Body of pancreas (tissue), 4 donors: ENCODE data around the gene THSD4. TPM values are rescaled to one million over a fixed set of nuclear protein-coding genes. Genes with fewer than 3 reads are reported as not detected.

Experiments used
- ATAC-seq: fragments of 150-250 bp; one replicate; pipeline ENCODE4 v1.9.1; 2016
- DNase-seq, 4 donors: peaks; one replicate each; pipeline ENCODE4 v3.0.0-alpha.2; 2019
- H3K27ac ChIP-seq, 4 donors: fragments of 200-600 bp; sonication (generic); 1 replicate in 3 of 4; 2 replicates in 1 of 4; pipeline versions ENCODE4 v1.5.1 to v1.6.1; 2016 to 2019; ENCODE audit warnings: mild to moderate bottlenecking in 1 of 4, mixed read lengths in 1 of 4, moderate library complexity in 1 of 4
- H3K27me3 ChIP-seq, 2 donors: fragments of 200-600 bp; sonication (generic); one replicate each; pipeline ENCODE4 v1.6.0; 2016; ENCODE audit warnings: mild to moderate bottlenecking in 1 of 2
- H3K36me3 ChIP-seq, 2 donors: fragments of 200-600 bp; sonication (generic); replicated peaks in 1 of 2; 2 replicates each; pipeline ENCODE4 v1.5.1; 2016; ENCODE audit warnings: low read depth in 2 of 2; ENCODE audit not compliant: insufficient read depth in 1 of 2
- H3K4me1 ChIP-seq: fragments of 200-600 bp; sonication (generic); one replicate; pipeline ENCODE4 v1.6.0; 2016
- H3K4me3 ChIP-seq, 2 donors: fragments of 200-600 bp; sonication (generic); 1 replicate in 1 of 2; 2 replicates in 1 of 2; pipeline ENCODE4 v1.5.1; 2016 to 2019
- H3K9me3 ChIP-seq, 3 donors: fragments of 200-600 bp; sonication (generic); 1 replicate in 2 of 3; 2 replicates in 1 of 3; pipeline ENCODE4 v1.5.1; 2016
- CTCF ChIP-seq, 7 experiments: fragments of 450-650 bp in 4 of 7; fragments of 200-600 bp in 3 of 7; sonication (generic) in 3 of 7; IDR thresholded peaks; one replicate each; pipeline ENCODE4 v1.5.1; 2016 to 2019; ENCODE audit warnings: antibody characterized with exemption in 7 of 7
- POLR2A ChIP-seq, 3 donors: fragments of 450-650 bp; IDR thresholded peaks; one replicate each; pipeline ENCODE4 v1.6.1; 2016; ENCODE audit warnings: antibody characterized with exemption in 3 of 3, mild to moderate bottlenecking in 2 of 3
- WGBS, 2 donors: methylation state at CpG; one replicate each; pipeline ENCODE4 v1.1.5; 2017; 5-methylcytosine and 5-hydroxymethylcytosine counted together
- intact Hi-C: fragments of 100-400 bp; cut with DNase I; formaldehyde crosslinking; loops from one replicate; pipeline ENCODE4 v1.15.1; 2023
- total RNA-seq, 2 donors: library from RNA; depleted of rRNA; stranded (reverse); fragments of >200 nt; gene quantifications; one replicate each; pipeline ENCODE4 v1.1.0, GENCODE V29; 2016

The THSD4 gene
- total RNA-seq, 2 donors from 2014 or later = 12.9 to 16.1 TPM

- no peak overlapping the region for H3K27ac ChIP-seq
- H3K27me3 ChIP-seq = no peaks in the 10 kb centered on the region
- no peaks in the 10 kb centered on the region for H3K9me3 ChIP-seq
- H3K4me3 ChIP-seq = no peak overlapping the region
- no peaks in the 10 kb centered on the region for H3K4me1 ChIP-seq
- intact Hi-C loops = no loop called here
- ATAC-seq = no peak
- DNase-seq = no peak
- 54 to 55% methylated on average over 3 of the region's 3 CpGs for WGBS, 2 donors
- H3K36me3 ChIP-seq = no peaks in the 10 kb centered on the region
- TF ChIP-seq POLR2A (IDR thresholded peaks at IDR 0.05) = no peak
- no peak for TF ChIP-seq CTCF (IDR thresholded peaks at IDR 0.05)
These were observed 539.5 kb downstream of the THSD4 start for GRCh38 chr15:71654720-71655174.

GRCh38 chr15:71656425-71656824, 541.2 kb downstream of the THSD4 start:
- WGBS, 2 donors = 89 to 91% methylated on average over 4 of the region's 4 CpGs
- intact Hi-C loops = no loop called here
- H3K27ac ChIP-seq = no peak overlapping the region
- TF ChIP-seq POLR2A (IDR thresholded peaks at IDR 0.05) (no peak), CTCF (IDR thresholded peaks at IDR 0.05) (no peak)
- no peak for ATAC-seq
- no peak for DNase-seq
- no peaks in the 10 kb centered on the region for H3K27me3 ChIP-seq
- no peak overlapping the region for H3K4me3 ChIP-seq
- H3K9me3 ChIP-seq = no peaks in the 10 kb centered on the region
- no peaks in the 10 kb centered on the region for H3K36me3 ChIP-seq
- peaks cover 5% of the 10 kb centered on the region for H3K4me1 ChIP-seq

- ATAC-seq (no peak), DNase-seq (no peak)
- Histone ChIP-seq H3K9me3 (no peaks in the 10 kb centered on the region), H3K4me1 (peaks cover 5% of the 10 kb centered on the region), H3K4me3 (no peak overlapping the region), H3K27me3 (no peaks in the 10 kb centered on the region), H3K27ac (no peak overlapping the region), H3K36me3 (no peaks in the 10 kb centered on the region)
- TF ChIP-seq POLR2A (IDR thresholded peaks at IDR 0.05) = no peak
- TF ChIP-seq CTCF (IDR thresholded peaks at IDR 0.05) = no peak
- intact Hi-C loops = no loop called here
- 88 to 92% methylated on average over 2 of the region's 2 CpGs for WGBS, 2 donors
These were observed 541.9 kb downstream of the THSD4 start for GRCh38 chr15:71657141-71657540.

- Histone ChIP-seq H3K27me3 (no peaks in the 10 kb centered on the region), H3K27ac (no peak overlapping the region), H3K9me3 (no peaks in the 10 kb centered on the region)
These were observed 542.8 kb downstream of the THSD4 start for GRCh38 chr15:71658036-71658435.

More at GRCh38 chr15:71658036-71658435, 542.8 kb downstream of the THSD4 start:
- H3K4me3 ChIP-seq = no peak overlapping the region
- no peak for DNase-seq
- H3K36me3 ChIP-seq = no peaks in the 10 kb centered on the region
- TF ChIP-seq CTCF (IDR thresholded peaks at IDR 0.05) = no peak
- no peak for TF ChIP-seq POLR2A (IDR thresholded peaks at IDR 0.05)
- WGBS, 2 donors = 80 to 82% methylated on average over 7 of the region's 7 CpGs
- intact Hi-C loops = no loop called here
- no peak for ATAC-seq
- peaks cover 5% of the 10 kb centered on the region for H3K4me1 ChIP-seq
